ENCODE data around the gene NEK10.

NEK10 gene

GRCh38 chr3:27145719-27146118 is 223.5 kb downstream of the NEK10 start:
- H3K27me3 Mint-ChIP-seq: peaks cover 0 to 7% of the 10 kb centered on the region in 2 donors

GRCh38 chr3:27141668-27142067 is 227.5 kb downstream of the NEK10 start:
- Mint-ChIP-seq H3K36me3 (ENCODE audit: insufficient read depth) (no peaks in the 10 kb centered on the region), H3K9me3 (no peaks in the 10 kb centered on the region), H3K4me1 (ENCODE audit: low read depth in 2 of 2) (no peaks in the 10 kb centered on the region), H3K4me3 (no peak overlapping the region), H3K27me3 (peaks cover 0 to 7% of the 10 kb centered on the region in 2 donors), H3K27ac (no peak overlapping the region)
- DNase-seq (no peak), ATAC-seq (replicated peaks) (no peak)

More at GRCh38 chr3:27145719-27146118, 223.5 kb downstream of the NEK10 start:
- ATAC-seq (replicated peaks) (no peak), DNase-seq (no peak)
- Mint-ChIP-seq H3K4me3 (no peak overlapping the region), H3K9me3 (no peaks in the 10 kb centered on the region), H3K4me1 (ENCODE audit: low read depth in 2 of 2) (no peaks in the 10 kb centered on the region), H3K36me3 (ENCODE audit: insufficient read depth) (no peaks in the 10 kb centered on the region), H3K27ac (no peak overlapping the region)

- ATAC-seq (replicated peaks) (no peak), DNase-seq (no peak)
- Mint-ChIP-seq H3K27me3 (peaks cover 0 to 6% of the 10 kb centered on the region in 2 donors), H3K36me3 (ENCODE audit: insufficient read depth) (no peaks in the 10 kb centered on the region), H3K27ac (no peak overlapping the region), H3K9me3 (no peaks in the 10 kb centered on the region), H3K4me1 (ENCODE audit: low read depth in 2 of 2) (no peaks in the 10 kb centered on the region), H3K4me3 (no peak overlapping the region)
Measured at GRCh38 chr3:27138562-27138961, 230.6 kb downstream of the NEK10 start.

GRCh38 chr3:27138005-27138404 is 231.2 kb downstream of the NEK10 start:
- ATAC-seq (replicated peaks) (no peak), DNase-seq (no peak)
- Mint-ChIP-seq H3K4me3 (no peak overlapping the region), H3K27ac (no peak overlapping the region), H3K4me1 (ENCODE audit: low read depth in 2 of 2) (no peaks in the 10 kb centered on the region), H3K36me3 (ENCODE audit: insufficient read depth) (no peaks in the 10 kb centered on the region), H3K9me3 (no peaks in the 10 kb centered on the region), H3K27me3 (peaks cover 0 to 6% of the 10 kb centered on the region in 2 donors)

- Mint-ChIP-seq H3K27ac (no peak overlapping the region), H3K9me3 (no peaks in the 10 kb centered on the region), H3K27me3 (peaks cover 0 to 6% of the 10 kb centered on the region in 2 donors), H3K4me3 (no peak overlapping the region), H3K36me3 (ENCODE audit: insufficient read depth) (no peaks in the 10 kb centered on the region), H3K4me1 (ENCODE audit: low read depth in 2 of 2) (no peaks in the 10 kb centered on the region)
- DNase-seq (peak; percentile 46), ATAC-seq (replicated peaks) (peak; percentile 77)
Measured at GRCh38 chr3:27134171-27134796, 234.9 kb downstream of the NEK10 start.

GRCh38 chr3:27133060-27133459 is 236.1 kb downstream of the NEK10 start:
- Mint-ChIP-seq H3K4me1 (ENCODE audit: low read depth in 2 of 2) (no peaks in the 10 kb centered on the region), H3K4me3 (no peak overlapping the region), H3K9me3 (no peaks in the 10 kb centered on the region), H3K27ac (no peak overlapping the region), H3K36me3 (ENCODE audit: insufficient read depth) (no peaks in the 10 kb centered on the region), H3K27me3 (peaks cover 0 to 6% of the 10 kb centered on the region in 2 donors)
- ATAC-seq (replicated peaks): no peak
- no peak for DNase-seq

GRCh38 chr3:27130796-27131195 is 238.4 kb downstream of the NEK10 start:
- Mint-ChIP-seq H3K27me3 (peaks cover 0 to 15% of the 10 kb centered on the region in 2 donors), H3K27ac (no peak overlapping the region), H3K4me3 (no peak overlapping the region), H3K4me1 (ENCODE audit: low read depth in 2 of 2) (no peaks in the 10 kb centered on the region), H3K9me3 (no peaks in the 10 kb centered on the region), H3K36me3 (ENCODE audit: insufficient read depth) (no peaks in the 10 kb centered on the region)
- no peak for DNase-seq
- no peak for ATAC-seq (replicated peaks)

- no peak for ATAC-seq (replicated peaks)
- H3K4me3 Mint-ChIP-seq: no peak overlapping the region
- no peak overlapping the region for H3K27ac Mint-ChIP-seq
- peaks cover 0 to 20% of the 10 kb centered on the region in 2 donors for H3K27me3 Mint-ChIP-seq
- no peaks in the 10 kb centered on the region for H3K9me3 Mint-ChIP-seq
- no peaks in the 10 kb centered on the region for H3K4me1 Mint-ChIP-seq (ENCODE audit: low read depth in 2 of 2)
- no peak for DNase-seq
- H3K36me3 Mint-ChIP-seq (ENCODE audit: insufficient read depth): no peaks in the 10 kb centered on the region
Measured at GRCh38 chr3:27127879-27128278, 241.3 kb downstream of the NEK10 start.

- H3K36me3 Mint-ChIP-seq (ENCODE audit: insufficient read depth): no peaks in the 10 kb centered on the region
- H3K9me3 Mint-ChIP-seq: no peaks in the 10 kb centered on the region
- H3K4me3 Mint-ChIP-seq: no peak overlapping the region
- DNase-seq: no peak
- no peaks in the 10 kb centered on the region for H3K4me1 Mint-ChIP-seq (ENCODE audit: low read depth in 2 of 2)
- H3K27ac Mint-ChIP-seq: no peak overlapping the region
- H3K27me3 Mint-ChIP-seq: peaks cover 0 to 20% of the 10 kb centered on the region in 2 donors
- ATAC-seq (replicated peaks): no peak
Measured at GRCh38 chr3:27127195-27127594, 242.0 kb downstream of the NEK10 start.

GRCh38 chr3:27125821-27126501 is 243.2 kb downstream of the NEK10 start:
- ATAC-seq (replicated peaks): no peak
- no peaks in the 10 kb centered on the region for H3K36me3 Mint-ChIP-seq (ENCODE audit: insufficient read depth)
- no peaks in the 10 kb centered on the region for H3K4me1 Mint-ChIP-seq (ENCODE audit: low read depth in 2 of 2)
- H3K4me3 Mint-ChIP-seq: no peak overlapping the region
- peaks cover 0 to 20% of the 10 kb centered on the region in 2 donors for H3K27me3 Mint-ChIP-seq
- no peak overlapping the region for H3K27ac Mint-ChIP-seq
- no peaks in the 10 kb centered on the region for H3K9me3 Mint-ChIP-seq
- no peak for DNase-seq

- peaks cover 0 to 8% of the 10 kb centered on the region in 2 donors for H3K27me3 Mint-ChIP-seq
- no peak for DNase-seq
- H3K4me1 Mint-ChIP-seq (ENCODE audit: low read depth in 2 of 2): no peaks in the 10 kb centered on the region
- H3K4me3 Mint-ChIP-seq: no peak overlapping the region
- no peaks in the 10 kb centered on the region for H3K36me3 Mint-ChIP-seq (ENCODE audit: insufficient read depth)
- no peak for ATAC-seq (replicated peaks)
- no peak overlapping the region for H3K27ac Mint-ChIP-seq
- H3K9me3 Mint-ChIP-seq: no peaks in the 10 kb centered on the region
Measured at GRCh38 chr3:27119639-27120038, 249.5 kb downstream of the NEK10 start.

- Mint-ChIP-seq H3K27ac (no peak overlapping the region), H3K4me3 (no peak overlapping the region), H3K27me3 (no peaks in the 10 kb centered on the region), H3K9me3 (no peaks in the 10 kb centered on the region), H3K36me3 (ENCODE audit: insufficient read depth) (no peaks in the 10 kb centered on the region), H3K4me1 (ENCODE audit: low read depth in 2 of 2) (no peaks in the 10 kb centered on the region)
- DNase-seq: no peak
- ATAC-seq (replicated peaks): no peak
Measured at GRCh38 chr3:27115352-27115751, 253.8 kb downstream of the NEK10 start.

GRCh38 chr3:27114684-27115083 is 254.5 kb downstream of the NEK10 start:
- no peak for ATAC-seq (replicated peaks)
- Mint-ChIP-seq H3K4me1 (ENCODE audit: low read depth in 2 of 2) (no peaks in the 10 kb centered on the region), H3K9me3 (no peaks in the 10 kb centered on the region), H3K27ac (no peak overlapping the region), H3K27me3 (no peaks in the 10 kb centered on the region), H3K36me3 (ENCODE audit: insufficient read depth) (no peaks in the 10 kb centered on the region), H3K4me3 (no peak overlapping the region)
- no peak for DNase-seq

- no peak for ATAC-seq (replicated peaks)
- no peaks in the 10 kb centered on the region for H3K27me3 Mint-ChIP-seq
Measured at GRCh38 chr3:27114129-27114528, 255.1 kb downstream of the NEK10 start.

More at GRCh38 chr3:27114129-27114528, 255.1 kb downstream of the NEK10 start:
- no peak overlapping the region for H3K27ac Mint-ChIP-seq
- no peaks in the 10 kb centered on the region for H3K36me3 Mint-ChIP-seq (ENCODE audit: insufficient read depth)
- no peak for DNase-seq
- no peak overlapping the region for H3K4me3 Mint-ChIP-seq
- no peaks in the 10 kb centered on the region for H3K4me1 Mint-ChIP-seq (ENCODE audit: low read depth in 2 of 2)
- H3K9me3 Mint-ChIP-seq: no peaks in the 10 kb centered on the region

Measured in effector memory CD8-positive, alpha-beta T cell (primary cell).